Right ventricle myocardium superior (tissue), 1 donor: Measurements from ENCODE around the gene MAP2K6. TPM values are rescaled to one million over a fixed set of nuclear protein-coding genes. Genes with fewer than 3 reads are reported as not detected.

Source experiments
- ATAC-seq: fragments of 200-7000 bp; cut with Tn5 transposase; one replicate; pipeline ENCODE4 v1.9.1; 2020; ENCODE audit warnings: mild to moderate bottlenecking; ENCODE audit not compliant: poor library complexity
- DNase-seq: peaks from one replicate; pipeline ENCODE4 v3.0.0-alpha.2; 2020
- intact Hi-C: fragments of 100-400 bp; cut with DNase I; formaldehyde crosslinking; loops from one replicate; pipeline ENCODE4 v1.11.2; 2022
- total RNA-seq: library from RNA; stranded (reverse); fragmentation: NEBNext Ultra II Directional; extraction: Animal tissue kit (Norgen Biotek cat#: 25700); gene quantifications from one replicate; pipeline ENCODE4 v1.2.1, GENCODE V29; 2021
- donor health status: DM: no; HTN: yes; CAD: no; lungs with severe emphysema.

The MAP2K6 gene
- total RNA-seq, 1 donor from 2014 or later, result 2.8 TPM

GRCh38 chr17:69450918-69451317 lies 36.4 kb downstream of the MAP2K6 start:
- intact Hi-C loops, result no loop called here
- no peak for ATAC-seq
- no peak for DNase-seq

GRCh38 chr17:69451416-69452394 lies 37.2 kb downstream of the MAP2K6 start:
- intact Hi-C loops, result no loop called here
- DNase-seq (no peak), ATAC-seq (no peak)

GRCh38 chr17:69452664-69453260 lies 38.3 kb downstream of the MAP2K6 start:
- no peak for DNase-seq
- intact Hi-C loops, result no loop called here
- ATAC-seq, result no peak

DNA sequence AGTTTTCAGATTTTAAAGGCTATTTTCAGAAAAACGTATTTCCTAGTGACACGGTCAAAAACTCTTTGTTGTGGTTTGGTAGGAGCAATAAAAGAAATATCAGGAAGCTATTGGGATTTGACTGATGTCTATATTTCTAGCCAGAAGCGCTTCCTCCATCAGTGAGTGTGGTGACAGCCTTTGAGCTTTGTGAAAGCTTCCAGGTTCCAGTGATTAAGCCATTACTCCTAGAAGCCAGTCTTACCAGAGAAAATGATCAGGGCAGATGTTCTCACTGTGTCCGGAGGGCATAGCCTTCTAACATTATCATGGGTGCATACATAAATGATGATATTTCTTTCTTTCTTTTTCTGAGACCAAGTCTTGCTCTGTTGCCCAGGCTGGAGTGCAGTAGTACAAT lies 39.6 kb downstream of the MAP2K6 start:
- DNase-seq, result no peak
- intact Hi-C loops, result no loop called here
- no peak for ATAC-seq

- intact Hi-C loops, result no loop called here
- DNase-seq (no peak), ATAC-seq (no peak)
Measured at GRCh38 chr17:69455040-69455439, 40.5 kb downstream of the MAP2K6 start.

DNA sequence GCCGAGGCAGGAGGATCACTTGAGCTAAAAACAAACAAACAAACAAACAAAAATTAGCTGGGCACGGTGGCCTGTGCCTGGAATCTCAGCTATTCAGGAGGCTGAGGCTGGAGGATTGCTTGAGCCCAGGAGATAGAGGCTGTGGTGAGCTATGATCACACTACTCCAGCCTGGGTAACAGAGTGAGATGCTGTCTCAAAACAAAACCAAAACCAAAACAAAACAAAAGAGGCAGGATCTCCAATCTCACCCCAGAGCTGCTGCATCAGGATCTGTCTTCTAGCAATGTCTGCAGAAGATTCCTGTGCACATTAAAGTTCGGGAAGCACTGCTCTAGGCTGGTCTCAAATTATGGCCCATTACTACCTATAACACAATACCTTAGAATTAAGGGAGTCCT lies 43.1 kb downstream of the MAP2K6 start:
- intact Hi-C loops, result no loop called here
- ATAC-seq, result no peak
- DNase-seq, result no peak

DNA sequence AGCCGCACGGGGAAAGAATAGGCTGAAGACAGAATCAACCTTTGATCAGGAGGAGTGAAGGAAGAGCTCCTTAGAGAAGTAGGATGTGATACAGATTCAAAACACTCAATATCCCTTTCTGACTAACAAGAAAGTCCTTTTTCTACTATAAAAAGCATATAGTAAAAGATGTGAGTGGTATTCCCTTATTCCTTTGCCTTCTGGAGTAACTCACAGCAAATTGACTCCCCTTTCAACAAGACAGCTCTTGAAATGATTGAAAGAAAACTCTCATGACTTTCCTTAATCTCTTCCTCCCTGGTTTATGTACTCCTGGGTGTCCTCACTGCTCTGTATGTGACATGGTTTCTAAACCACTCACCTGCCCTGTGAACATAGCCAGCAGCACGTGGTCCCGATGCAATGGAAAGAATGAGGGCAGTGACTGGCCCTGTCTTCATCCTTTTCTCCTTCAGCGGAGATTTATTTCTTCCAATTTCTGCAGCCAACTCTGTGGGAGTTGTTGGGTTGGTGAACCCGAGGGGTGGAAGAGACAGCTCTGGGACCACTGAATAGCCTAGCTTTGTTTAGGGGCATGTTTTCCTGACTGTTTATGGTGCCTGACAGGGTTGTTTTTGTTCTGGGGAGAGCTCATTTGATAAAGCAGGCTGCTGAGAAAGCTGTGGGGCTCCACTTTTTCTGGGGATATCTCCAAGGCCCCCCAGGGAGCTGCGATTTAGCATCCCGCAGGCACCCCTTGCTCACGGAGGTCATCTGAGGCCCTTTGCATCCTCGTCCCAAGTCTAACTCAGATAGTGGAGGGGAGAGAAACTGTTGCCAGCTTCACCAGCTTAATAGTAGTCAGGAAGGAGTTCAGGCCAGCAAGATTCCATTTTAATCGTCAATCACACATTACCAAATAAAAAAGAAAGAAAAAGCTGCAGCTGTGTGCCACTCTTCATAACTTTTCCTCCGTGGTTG lies 46.7 kb downstream of the MAP2K6 start:
- DNase-seq (no peak), ATAC-seq (peak; percentile 65)
- intact Hi-C loops, result no loop called here

GRCh38 chr17:69461951-69462369 lies 47.5 kb downstream of the MAP2K6 start:
- intact Hi-C loops, result no loop called here
- ATAC-seq (peak; percentile 84), DNase-seq (no peak)

GRCh38 chr17:69462882-69463281 lies 48.4 kb downstream of the MAP2K6 start:
- no peak for ATAC-seq
- intact Hi-C loops, result no loop called here

DNA sequence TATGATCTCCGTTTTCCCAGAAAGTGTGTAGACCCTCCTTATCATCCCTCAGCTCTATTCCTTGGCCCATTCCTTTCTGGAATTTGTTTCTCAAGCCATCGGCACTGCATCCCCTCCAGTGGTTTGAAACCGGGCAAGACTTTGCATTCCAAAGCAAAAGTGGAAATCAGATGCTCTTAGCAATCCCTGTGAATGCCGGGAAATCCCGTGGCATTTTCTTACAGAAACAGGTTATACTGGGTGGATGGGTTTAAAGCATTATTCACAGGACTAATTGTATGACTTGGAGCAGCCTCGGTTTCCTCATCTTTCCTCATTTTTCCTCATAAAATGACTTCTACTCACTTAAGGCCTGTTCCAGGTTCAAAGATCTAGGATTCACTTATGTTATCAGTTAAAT lies 52.0 kb downstream of the MAP2K6 start:
- intact Hi-C loops, result no loop called here
- no peak for DNase-seq
- no peak for ATAC-seq

More at GRCh38 chr17:69462882-69463281, 48.4 kb downstream of the MAP2K6 start:
- DNase-seq, result no peak

DNA sequence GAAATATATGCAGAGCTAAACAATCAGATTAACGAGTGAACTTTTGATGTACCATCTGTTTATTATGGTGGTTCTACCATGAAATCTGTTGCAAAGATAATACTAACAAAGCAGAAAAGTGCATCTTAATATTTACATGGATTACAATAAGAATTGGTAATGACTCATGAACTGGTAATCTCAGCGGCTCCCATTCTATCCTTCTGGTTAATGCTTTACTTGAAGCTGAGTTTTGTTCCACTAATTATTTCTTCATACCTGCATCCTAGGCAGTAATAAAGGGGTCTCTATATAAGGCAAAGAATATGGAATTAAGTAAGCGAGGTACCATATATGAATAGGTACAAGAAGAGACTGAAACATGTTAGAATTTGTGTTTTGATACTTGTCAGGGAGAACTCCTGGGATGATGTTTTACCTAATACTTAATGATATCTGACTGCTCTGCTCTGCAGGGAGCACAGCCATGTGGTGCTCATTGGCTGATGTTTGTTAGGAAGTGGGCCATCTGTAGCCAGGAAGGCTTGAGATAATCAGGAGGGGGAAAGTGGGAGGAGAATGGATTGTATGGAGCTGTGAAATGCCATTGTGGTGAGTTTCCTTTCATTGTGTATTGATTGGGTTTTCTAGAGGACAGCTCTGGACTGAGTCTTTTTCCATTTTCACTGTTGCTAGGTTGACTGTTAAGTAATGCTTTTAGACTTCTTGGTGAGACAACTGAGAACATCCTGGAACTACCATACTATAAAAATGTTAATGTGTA lies 52.6 kb downstream of the MAP2K6 start:
- no peak for ATAC-seq

DNA sequence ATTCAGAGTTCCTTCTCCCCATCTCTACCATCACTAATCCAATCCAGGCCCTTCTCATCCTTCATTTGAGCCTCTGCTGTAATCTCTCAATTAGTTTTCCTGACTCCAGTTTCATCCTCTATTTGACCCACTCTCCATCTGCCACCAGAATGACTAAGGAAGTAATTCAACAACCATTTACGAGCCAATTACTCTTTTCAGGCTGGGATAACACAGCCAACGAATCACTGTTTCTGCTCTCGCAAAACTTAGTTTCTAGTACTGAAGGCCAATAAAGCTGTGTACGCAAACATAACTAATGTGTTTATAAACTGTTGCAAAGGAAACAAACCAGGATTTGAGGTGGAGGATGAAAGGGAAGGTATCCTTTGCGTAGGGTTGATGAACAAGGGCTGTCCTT lies 53.7 kb downstream of the MAP2K6 start:
- intact Hi-C loops, result no loop called here
- DNase-seq, result no peak
- no peak for ATAC-seq

More for the DNA sequence above, 52.6 kb downstream of the MAP2K6 start:
- no peak for DNase-seq
- intact Hi-C loops, result no loop called here

GRCh38 chr17:69470702-69471101 lies 56.2 kb downstream of the MAP2K6 start:
- no peak for ATAC-seq
- DNase-seq, result no peak
- intact Hi-C loops, result no loop called here

DNA sequence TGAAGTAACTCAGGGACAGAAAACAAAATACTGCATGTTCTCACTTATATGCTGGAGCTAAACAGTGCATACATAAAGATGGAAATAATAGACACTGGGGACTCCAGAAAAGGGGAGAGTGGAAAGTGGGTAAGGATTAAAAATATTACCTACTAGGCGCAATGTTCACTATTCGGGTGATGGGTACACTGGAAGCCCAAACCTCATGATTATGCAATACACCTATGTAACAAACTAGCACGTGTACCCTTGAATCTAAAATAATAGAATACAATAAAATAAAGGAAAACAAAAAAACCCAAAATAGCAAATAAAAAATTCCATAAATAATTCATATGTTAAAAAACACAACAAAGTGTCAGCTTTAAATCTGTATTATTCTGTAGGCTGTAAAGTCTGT lies 56.9 kb downstream of the MAP2K6 start:
- no peak for ATAC-seq
- intact Hi-C loops, result no loop called here
- no peak for DNase-seq

- no peak for DNase-seq
- peak; percentile 66 for ATAC-seq
- intact Hi-C loops, result no loop called here
Measured at GRCh38 chr17:69473841-69474831, 59.6 kb downstream of the MAP2K6 start.

GRCh38 chr17:69477204-69477902 lies 62.9 kb downstream of the MAP2K6 start:
- DNase-seq, result no peak
- ATAC-seq, result no peak
- intact Hi-C loops, result no loop called here

DNA sequence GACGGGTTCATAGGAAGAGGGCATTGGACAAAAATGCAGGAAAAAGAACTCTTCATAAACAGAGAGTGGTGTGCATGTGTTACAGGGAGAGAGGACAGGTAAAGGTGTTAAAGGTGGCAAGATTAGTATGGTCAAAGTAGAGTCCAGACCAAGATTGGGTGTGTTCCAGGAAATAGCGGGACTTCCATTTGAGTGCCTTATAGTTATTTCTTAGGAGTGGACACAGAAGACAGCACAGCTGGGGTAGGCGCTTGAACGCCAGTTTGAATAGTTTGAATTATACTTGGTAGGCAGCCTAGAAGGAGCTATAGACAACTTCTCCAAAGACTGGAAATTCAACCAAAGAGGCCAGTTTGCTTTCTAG lies 63.4 kb downstream of the MAP2K6 start:
- ATAC-seq, result no peak
- DNase-seq, result no peak
- intact Hi-C loops, result no loop called here
